ENCODE measurements around the gene LUC7L.

- TF ChIP-seq EZH2phosphoT487 (IDR thresholded peaks at IDR 0.05), result no peak
- TF ChIP-seq, protein P1, sequence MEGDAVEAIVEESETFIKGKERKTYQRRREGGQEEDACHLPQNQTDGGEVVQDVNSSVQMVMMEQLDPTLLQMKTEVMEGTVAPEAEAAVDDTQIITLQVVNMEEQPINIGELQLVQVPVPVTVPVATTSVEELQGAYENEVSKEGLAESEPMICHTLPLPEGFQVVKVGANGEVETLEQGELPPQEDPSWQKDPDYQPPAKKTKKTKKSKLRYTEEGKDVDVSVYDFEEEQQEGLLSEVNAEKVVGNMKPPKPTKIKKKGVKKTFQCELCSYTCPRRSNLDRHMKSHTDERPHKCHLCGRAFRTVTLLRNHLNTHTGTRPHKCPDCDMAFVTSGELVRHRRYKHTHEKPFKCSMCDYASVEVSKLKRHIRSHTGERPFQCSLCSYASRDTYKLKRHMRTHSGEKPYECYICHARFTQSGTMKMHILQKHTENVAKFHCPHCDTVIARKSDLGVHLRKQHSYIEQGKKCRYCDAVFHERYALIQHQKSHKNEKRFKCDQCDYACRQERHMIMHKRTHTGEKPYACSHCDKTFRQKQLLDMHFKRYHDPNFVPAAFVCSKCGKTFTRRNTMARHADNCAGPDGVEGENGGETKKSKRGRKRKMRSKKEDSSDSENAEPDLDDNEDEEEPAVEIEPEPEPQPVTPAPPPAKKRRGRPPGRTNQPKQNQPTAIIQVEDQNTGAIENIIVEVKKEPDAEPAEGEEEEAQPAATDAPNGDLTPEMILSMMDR (IDR thresholded peaks at IDR 0.05), result no peak
- no peak for TF ChIP-seq EZH2 (IDR thresholded peaks at IDR 0.05)
These were observed 88.9 kb downstream of the LUC7L start for GRCh38 chr16:140175-140857.
